ENCODE results near the gene LHX4.

DNA sequence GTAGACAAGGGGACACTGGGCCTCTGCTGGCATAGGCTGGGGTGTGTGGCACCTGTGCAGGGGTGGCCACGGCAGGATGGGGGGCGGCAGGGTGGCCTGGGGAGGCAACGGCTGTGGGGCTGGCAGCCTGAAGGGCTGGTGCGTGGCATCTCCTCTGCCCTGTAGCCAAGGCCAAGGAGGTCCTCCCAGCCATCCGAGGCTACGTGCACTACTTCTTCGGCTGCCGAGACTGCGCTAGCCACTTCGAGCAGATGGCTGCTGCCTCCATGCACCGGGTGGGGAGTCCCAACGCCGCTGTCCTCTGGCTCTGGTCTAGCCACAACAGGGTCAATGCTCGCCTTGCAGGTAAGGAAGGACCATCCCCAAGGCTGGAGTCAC lies 36.0 kb upstream of the LHX4 start:
- TF ChIP-seq, protein P1, sequence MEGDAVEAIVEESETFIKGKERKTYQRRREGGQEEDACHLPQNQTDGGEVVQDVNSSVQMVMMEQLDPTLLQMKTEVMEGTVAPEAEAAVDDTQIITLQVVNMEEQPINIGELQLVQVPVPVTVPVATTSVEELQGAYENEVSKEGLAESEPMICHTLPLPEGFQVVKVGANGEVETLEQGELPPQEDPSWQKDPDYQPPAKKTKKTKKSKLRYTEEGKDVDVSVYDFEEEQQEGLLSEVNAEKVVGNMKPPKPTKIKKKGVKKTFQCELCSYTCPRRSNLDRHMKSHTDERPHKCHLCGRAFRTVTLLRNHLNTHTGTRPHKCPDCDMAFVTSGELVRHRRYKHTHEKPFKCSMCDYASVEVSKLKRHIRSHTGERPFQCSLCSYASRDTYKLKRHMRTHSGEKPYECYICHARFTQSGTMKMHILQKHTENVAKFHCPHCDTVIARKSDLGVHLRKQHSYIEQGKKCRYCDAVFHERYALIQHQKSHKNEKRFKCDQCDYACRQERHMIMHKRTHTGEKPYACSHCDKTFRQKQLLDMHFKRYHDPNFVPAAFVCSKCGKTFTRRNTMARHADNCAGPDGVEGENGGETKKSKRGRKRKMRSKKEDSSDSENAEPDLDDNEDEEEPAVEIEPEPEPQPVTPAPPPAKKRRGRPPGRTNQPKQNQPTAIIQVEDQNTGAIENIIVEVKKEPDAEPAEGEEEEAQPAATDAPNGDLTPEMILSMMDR (IDR thresholded peaks at IDR 0.05), result no peak
- TF ChIP-seq EP300 (IDR thresholded peaks at IDR 0.05) (no peak), POLR2A (IDR thresholded peaks at IDR 0.05) (no peak)

Measured in gastroesophageal sphincter (tissue), 3 donors.